Type B pancreatic cell (in vitro differentiated cells): ENCODE results near the gene JADE1. TPM values are rescaled to one million over a fixed set of nuclear protein-coding genes. Genes with fewer than 3 reads are reported as not detected.

Experiments used
- DNase-seq: peaks from one replicate; pipeline ENCODE4 v3.0.0; 2021; ENCODE audit warnings: mixed read lengths; ENCODE audit not compliant: unreplicated experiment; ENCODE audit errors: extremely low spot score
- H3K27ac Mint-ChIP-seq: 2 replicates; pipeline ENCODE4 v1.8.0; 2021; ENCODE audit warnings: mild to moderate bottlenecking, mixed read lengths
- H3K27me3 Mint-ChIP-seq: 2 replicates; pipeline ENCODE4 v1.8.0; 2021; ENCODE audit warnings: mixed read lengths
- H3K36me3 Mint-ChIP-seq: 2 replicates; pipeline ENCODE4 v1.8.0; 2021; ENCODE audit warnings: mixed read lengths
- H3K4me1 Mint-ChIP-seq: one replicate; pipeline ENCODE4 v1.8.0; 2021; ENCODE audit warnings: mixed read lengths; ENCODE audit not compliant: unreplicated experiment
- H3K4me3 Mint-ChIP-seq: 2 replicates; pipeline ENCODE4 v1.8.0; 2021; ENCODE audit warnings: mild to moderate bottlenecking, mixed read lengths
- H3K9me3 Mint-ChIP-seq: 2 replicates; pipeline ENCODE4 v1.8.0; 2021; ENCODE audit warnings: mixed read lengths
- CTCF ChIP-seq: fragments of 200-600 bp; sonication (generic); conservative IDR thresholded peaks from 2 replicates; pipeline ENCODE4 v1.5.0; 2021; ENCODE audit warnings: antibody characterized with exemption, mild to moderate bottlenecking
- total RNA-seq: library from RNA; stranded (reverse); gene quantifications from 2 replicates; pipeline ENCODE4 v1.2.1, GENCODE V29; 2021; ENCODE audit warnings: low replicate concordance

The JADE1 gene
- total RNA-seq, 1 donor from 2014 or later = 27.0 TPM

GRCh38 chr4:128908735-128909134 is 99.2 kb downstream of the JADE1 start:
- Mint-ChIP-seq H3K9me3 (no peaks in the 10 kb centered on the region), H3K36me3 (peaks cover 6% of the 10 kb centered on the region), H3K4me1 (no peaks in the 10 kb centered on the region), H3K4me3 (no peak overlapping the region), H3K27me3 (no peaks in the 10 kb centered on the region), H3K27ac (no peak overlapping the region)
- DNase-seq = no peak
- TF ChIP-seq CTCF = no peak

- H3K9me3 Mint-ChIP-seq = no peaks in the 10 kb centered on the region
- no peak overlapping the region for H3K4me3 Mint-ChIP-seq
- H3K27me3 Mint-ChIP-seq = no peaks in the 10 kb centered on the region
- no peak for DNase-seq
- no peaks in the 10 kb centered on the region for H3K4me1 Mint-ChIP-seq
- H3K27ac Mint-ChIP-seq = no peak overlapping the region
- H3K36me3 Mint-ChIP-seq = no peaks in the 10 kb centered on the region
- TF ChIP-seq CTCF = no peak
These were observed 103.7 kb downstream of the JADE1 start for GRCh38 chr4:128913228-128913627.

- Mint-ChIP-seq H3K36me3 (peaks cover 1% of the 10 kb centered on the region), H3K27ac (no peak overlapping the region), H3K27me3 (no peaks in the 10 kb centered on the region), H3K4me1 (no peaks in the 10 kb centered on the region), H3K9me3 (no peaks in the 10 kb centered on the region), H3K4me3 (no peak overlapping the region)
- no peak for DNase-seq
- TF ChIP-seq CTCF = no peak
These were observed 106.0 kb downstream of the JADE1 start for GRCh38 chr4:128915544-128915943.

GRCh38 chr4:128916832-128917231 is 107.3 kb downstream of the JADE1 start:
- no peak overlapping the region for H3K27ac Mint-ChIP-seq
- no peak for DNase-seq

GRCh38 chr4:128917781-128918180 is 108.3 kb downstream of the JADE1 start:
- Mint-ChIP-seq H3K27ac (no peak overlapping the region), H3K27me3 (no peaks in the 10 kb centered on the region), H3K4me1 (no peaks in the 10 kb centered on the region), H3K4me3 (no peak overlapping the region), H3K36me3 (peaks cover 4% of the 10 kb centered on the region), H3K9me3 (no peaks in the 10 kb centered on the region)
- TF ChIP-seq CTCF = no peak
- no peak for DNase-seq

More at GRCh38 chr4:128916832-128917231, 107.3 kb downstream of the JADE1 start:
- TF ChIP-seq CTCF = no peak
- Mint-ChIP-seq H3K4me3 (no peak overlapping the region), H3K36me3 (peaks cover 4% of the 10 kb centered on the region), H3K27me3 (no peaks in the 10 kb centered on the region), H3K9me3 (no peaks in the 10 kb centered on the region), H3K4me1 (no peaks in the 10 kb centered on the region)

- no peak for DNase-seq
- no peak overlapping the region for H3K4me3 Mint-ChIP-seq
- H3K9me3 Mint-ChIP-seq = no peaks in the 10 kb centered on the region
- H3K27ac Mint-ChIP-seq = no peak overlapping the region
- no peaks in the 10 kb centered on the region for H3K27me3 Mint-ChIP-seq
- H3K4me1 Mint-ChIP-seq = no peaks in the 10 kb centered on the region
- peaks cover 22% of the 10 kb centered on the region for H3K36me3 Mint-ChIP-seq
- TF ChIP-seq CTCF = no peak
These were observed 112.5 kb downstream of the JADE1 start for GRCh38 chr4:128921954-128922353.
